K562 (cell line): ENCODE results near the gene YY1AP1. TPM values are rescaled to one million over a fixed set of nuclear protein-coding genes. Genes with fewer than 3 reads are reported as not detected.

Experiments
- CHCHD3 ChIP-seq: fragments of 250-450 bp; sonication (Bioruptor Pico); IDR thresholded peaks from 2 replicates; pipeline ENCODE4 v2.1.2; 2022; ENCODE audit warnings: mild to moderate bottlenecking
- E2F6 ChIP-seq, 2 experiments: IDR thresholded peaks; 2 replicates each; pipeline ENCODE4 v1.6.1; 2011; ENCODE audit warnings: borderline replicate concordance in 1 of 2, control low read depth in 1 of 2, low read depth in 1 of 2, low read length in 1 of 2, mild to moderate bottlenecking in 1 of 2, mixed read lengths in 1 of 2, moderate library complexity in 1 of 2; ENCODE audit not compliant: insufficient read depth in 1 of 2, insufficient read length in 1 of 2, poor library complexity in 1 of 2, severe bottlenecking in 1 of 2; ENCODE audit errors: extremely low read depth in 1 of 2
- EWSR1 ChIP-seq: fragments of 450-650 bp; IDR thresholded peaks from 2 replicates; pipeline ENCODE4 v1.6.1; 2018; ENCODE audit warnings: borderline replicate concordance, mild to moderate bottlenecking, low read depth, moderate library complexity; ENCODE audit not compliant: partially characterized antibody
- HMGN3 ChIP-seq: IDR thresholded peaks from 2 replicates; pipeline ENCODE4 v1.6.1; 2011; ENCODE audit warnings: borderline replicate concordance, low read depth, mild to moderate bottlenecking, mixed read lengths, low read length; ENCODE audit not compliant: insufficient read length; ENCODE audit errors: extremely low read depth
- IRF1 ChIP-seq: sonication (generic); formaldehyde crosslinking; IDR thresholded peaks from 2 replicates; pipeline ENCODE4 v1.8.0; 2022; ENCODE audit warnings: missing genetic modification reagents, mild to moderate bottlenecking, borderline replicate concordance
- KDM5B ChIP-seq: fragments of 200-600 bp; sonication (generic); IDR thresholded peaks from 2 replicates; pipeline ENCODE4 v1.6.1; 2012; ENCODE audit warnings: low read depth, mild to moderate bottlenecking, moderate library complexity, low read length, control low read depth, inconsistent platforms; ENCODE audit not compliant: insufficient replicate concordance
- MCM5 ChIP-seq: fragments of 450-650 bp; IDR thresholded peaks from 2 replicates; pipeline ENCODE4 v1.6.1; 2016; ENCODE audit warnings: low read depth
- PHF8 ChIP-seq: fragments of 200-600 bp; sonication (generic); IDR thresholded peaks from 2 replicates; pipeline ENCODE4 v1.6.1; 2012; ENCODE audit warnings: mixed run types, mild to moderate bottlenecking, inconsistent platforms, low read length, moderate library complexity, borderline replicate concordance
- POLR2G ChIP-seq: fragments of 200-400 bp; formaldehyde crosslinking; IDR thresholded peaks from 2 replicates; pipeline ENCODE4 v1.6.1; 2017; ENCODE audit warnings: low read depth, mild to moderate bottlenecking, antibody characterized with exemption, low read length, moderate library complexity
- SPI1 ChIP-seq: IDR thresholded peaks from 2 replicates; pipeline ENCODE4 v1.6.1; 2011; ENCODE audit warnings: low read depth, low read length, control low read depth, borderline replicate concordance
- STAT6 ChIP-seq: sonication (generic); formaldehyde crosslinking; IDR thresholded peaks from 2 replicates; pipeline ENCODE4 v1.8.1; 2023; ENCODE audit warnings: mild to moderate bottlenecking, missing genetic modification reagents
- TEAD2 ChIP-seq: fragments of 450-650 bp; IDR thresholded peaks from 2 replicates; pipeline ENCODE4 v1.6.1; 2016; ENCODE audit warnings: missing genetic modification characterization, control low read depth, missing compliant biosample characterization
- TFAP4 ChIP-seq: sonication (generic); formaldehyde crosslinking; IDR thresholded peaks from 2 replicates; pipeline ENCODE4 v1.8.0; 2022; ENCODE audit warnings: missing genetic modification reagents, mild to moderate bottlenecking, moderate library complexity, borderline replicate concordance
- ZBTB11 ChIP-seq, 3 experiments: fragments of 200-800 bp in 1 of 3; fragments of 250-450 bp in 1 of 3; fragments of 450-650 bp in 1 of 3; sonication (Bioruptor Pico) in 1 of 3; sonication (Bioruptor generic) in 1 of 3; formaldehyde crosslinking in 1 of 3; IDR thresholded peaks; 2 replicates each; pipeline versions ENCODE4 v1.6.1 to v1.8.0; 2016 to 2022; ENCODE audit warnings: mild to moderate bottlenecking in 2 of 3, missing genetic modification characterization in 2 of 3, missing compliant biosample characterization in 1 of 3, moderate library complexity in 1 of 3
- ZNF41 ChIP-seq: fragments of 250-450 bp; sonication (Bioruptor Pico); conservative IDR thresholded peaks from 2 replicates; pipeline ENCODE4 v1.4.0; 2020; ENCODE audit warnings: mild to moderate bottlenecking
- polyA plus RNA-seq, 8 experiments: library from polyadenylated mRNA; depleted of rRNA in 4 of 8; stranded (reverse) in 5 of 8; unstranded in 3 of 8; fragments of >200 nt; fragmentation: Nextera tagmentation in 2 of 8; fragmentation: Illumina TruSeq in 1 of 8; extraction: Ambion mirVana in 2 of 8; extraction: Trizol in 1 of 8; gene quantifications; 2 replicates each; pipeline versions ENCODE4 v1.2.1 to v1.2.3, GENCODE V29; 2011 to 2014; ENCODE audit warnings: inconsistent platforms in 1 of 8, missing spikeins in 1 of 8
- total RNA-seq, 7 experiments: library from RNA; depleted of rRNA in 6 of 7; stranded (reverse); fragments of >200 nt in 6 of 7; fragmentation: Illumina TruSeq in 2 of 7; extraction: Trizol in 2 of 7; gene quantifications; 2 replicates each; pipeline versions ENCODE4 v1.2.1 to v1.2.3, GENCODE V29; 2011 to 2021; ENCODE audit warnings: low replicate concordance in 1 of 7

The YY1AP1 gene
- total and polyA plus RNA-seq, 9 of the 15 experiments (the other 6 are each of a cell fraction or from before 2014, with no cell fraction given) = 18.4 to 90.7 (median 42.9) TPM

- TF ChIP-seq EWSR1 (no peak), MCM5 (no peak), TEAD2 (tag) (no peak), POLR2G (peak; percentile 88), HMGN3 (peak; percentile 48), IRF1 (no peak), E2F6 (IDR thresholded peaks at IDR 0.05; ENCODE audit: borderline replicate concordance in 1 of 2, extremely low read depth in 1 of 2, insufficient read depth in 1 of 2, insufficient read length in 1 of 2, low read depth in 1 of 2, low read length in 1 of 2, poor library complexity in 1 of 2, severe bottlenecking in 1 of 2) (peak; percentile 55 to 65), ZBTB11 (CRISPR knock-in tag; IDR thresholded peaks at IDR 0.05) (0 out of 6 replicates have a peak, but pooled peaks of 1 of the 3 experiments have one; percentile 26), CHCHD3 (CRISPR knock-in tag) (no peak), PHF8 (peak; percentile 73; the same call in 1 of the 2 replicates), TFAP4 (CRISPR knock-in tag) (peak; percentile 75; the same call in 1 of the 2 replicates), STAT6 (no peak), KDM5B (peak; percentile 58), SPI1 (peak; percentile 77), ZNF41 (CRISPR knock-in tag) (no peak)
Observed at GRCh38 chr1:155609515-155610256, 78.9 kb downstream of the YY1AP1 start, which contains the start of gene MSTO1 (continued).
